Calu3 (cell line): ENCODE measurements around the gene ZNG1F. TPM values are rescaled to one million over a fixed set of nuclear protein-coding genes. Genes with fewer than 3 reads are reported as not detected.
"Not testable (repeated sequence)": the region's sequence is repeated elsewhere in the genome, so short reads cannot be mapped to it uniquely, and the experiment has no call there.

Experiments used
- Bru-seq: library from RNA; stranded (reverse); fragments of 400-500 nt; gene quantifications from one replicate; lab custom pipeline; 2021; lab: Mats Ljungman, UMichigan
- BruChase-seq, 2 experiments: library from RNA; stranded (reverse); fragments of 400-500 nt; gene quantifications; one replicate each; lab custom pipeline; 2021; lab: Mats Ljungman, UMichigan
- BruUV-seq: library from RNA; stranded (reverse); fragments of 400-500 nt; replicated peaks from 2 replicates; lab custom pipeline; 2021; lab: Mats Ljungman, UMichigan
- CTCF ChIA-PET: fragments of 300-600 bp; sonication (Branson Sonifier 250); formaldehyde crosslinking; loops from one replicate; lab custom pipeline; 2022; ENCODE audit warnings: antibody characterized with exemption; lab: Charles Lee
- DNase-seq: peaks from one replicate; pipeline ENCODE4 v3.0.0; 2022
- H3K27ac Mint-ChIP-seq: one replicate; pipeline ENCODE4 v1.8.0; 2022; ENCODE audit warnings: mixed read lengths; ENCODE audit not compliant: unreplicated experiment
- H3K27me3 Mint-ChIP-seq: one replicate; pipeline ENCODE4 v1.8.0; 2022; ENCODE audit warnings: mixed read lengths; ENCODE audit not compliant: unreplicated experiment
- H3K36me3 Mint-ChIP-seq: one replicate; pipeline ENCODE4 v1.8.0; 2022; ENCODE audit warnings: mild to moderate bottlenecking, moderate library complexity, mixed read lengths; ENCODE audit not compliant: insufficient read depth, unreplicated experiment
- H3K4me1 Mint-ChIP-seq: one replicate; pipeline ENCODE4 v1.8.0; 2022; ENCODE audit warnings: mild to moderate bottlenecking, low read depth, mixed read lengths; ENCODE audit not compliant: unreplicated experiment
- H3K4me3 Mint-ChIP-seq: one replicate; pipeline ENCODE4 v1.8.0; 2022; ENCODE audit warnings: mild to moderate bottlenecking, low read depth, moderate library complexity, mixed read lengths; ENCODE audit not compliant: unreplicated experiment
- H3K9me3 Mint-ChIP-seq: one replicate; pipeline ENCODE4 v1.8.0; 2022; ENCODE audit warnings: low read depth, mixed read lengths; ENCODE audit not compliant: unreplicated experiment
- intact Hi-C: fragments of 100-400 bp; cut with micrococcal nuclease; formaldehyde crosslinking; loops from one replicate; pipeline ENCODE4 v1.10.0; 2022; ENCODE audit not compliant: unreplicated experiment
- long read RNA-seq: library from polyadenylated mRNA; stranded (forward); transcript quantifications from one replicate; pipeline ENCODE4 v2.0.0, GENCODE V29; 2022
- total RNA-seq: library from RNA; stranded (reverse); gene quantifications from 2 replicates; pipeline ENCODE4 v1.2.3, GENCODE V29; 2022

Gene ZNG1F
- total RNA-seq: 12.1 and 14.3 TPM in 2 replicates
- percentile 79 among the genes with signal in this experiment for Bru-seq, nascent RNA
- BruChase-seq, experiment 1, labeled RNA remaining after a 6-hour chase: percentile 60 among the genes with signal in this experiment
- BruChase-seq, experiment 2, labeled RNA remaining after a 2-hour chase: percentile 68 among the genes with signal in this experiment
- long read RNA-seq, partial matches to known transcripts: 26 of 44 reads
- long read RNA-seq, other reads (novel, unspliced or antisense): 17 of 44 reads

DNA sequence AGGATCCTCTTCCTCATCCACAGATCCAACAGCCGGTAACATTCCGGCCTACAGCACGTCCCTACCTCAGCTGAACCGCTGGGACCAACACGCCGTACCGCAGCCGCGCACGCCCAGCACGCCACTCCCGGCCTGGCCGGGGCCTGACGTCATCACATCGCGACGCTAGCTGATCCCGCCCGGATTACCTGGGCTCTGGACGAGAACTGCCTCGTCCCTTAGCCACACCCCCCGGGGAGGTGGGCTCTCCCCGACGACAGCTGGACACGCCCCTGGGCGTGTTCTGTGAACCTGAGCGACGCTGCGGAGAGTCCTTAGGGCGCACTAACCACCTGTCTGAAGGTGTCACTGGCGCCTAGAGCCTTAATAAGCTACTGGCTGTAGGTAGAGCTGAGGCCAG is at the start of gene ZNG1F:
Gene ZNG1F, minus strand, starts transcription at position 101 of the 400 bp plus-strand sequence. Its CDS starts 59 bp downstream, at position 42.
- CTCF ChIA-PET, H3K4me1 Mint-ChIP-seq, DNase-seq, H3K9me3 Mint-ChIP-seq, intact Hi-C loops, BruUV-seq, H3K4me3 Mint-ChIP-seq, H3K27me3 Mint-ChIP-seq, H3K27ac Mint-ChIP-seq, H3K36me3 Mint-ChIP-seq: not testable (repeated sequence)

- intact Hi-C loops, H3K27me3 Mint-ChIP-seq, H3K4me3 Mint-ChIP-seq, H3K9me3 Mint-ChIP-seq, H3K27ac Mint-ChIP-seq, BruUV-seq, H3K4me1 Mint-ChIP-seq, CTCF ChIA-PET, H3K36me3 Mint-ChIP-seq: not testable (repeated sequence)
- peak; percentile 33 for DNase-seq
Measured at GRCh38 chr9:41237110-41237749, 48.1 kb upstream of the ZNG1F start.

DNA sequence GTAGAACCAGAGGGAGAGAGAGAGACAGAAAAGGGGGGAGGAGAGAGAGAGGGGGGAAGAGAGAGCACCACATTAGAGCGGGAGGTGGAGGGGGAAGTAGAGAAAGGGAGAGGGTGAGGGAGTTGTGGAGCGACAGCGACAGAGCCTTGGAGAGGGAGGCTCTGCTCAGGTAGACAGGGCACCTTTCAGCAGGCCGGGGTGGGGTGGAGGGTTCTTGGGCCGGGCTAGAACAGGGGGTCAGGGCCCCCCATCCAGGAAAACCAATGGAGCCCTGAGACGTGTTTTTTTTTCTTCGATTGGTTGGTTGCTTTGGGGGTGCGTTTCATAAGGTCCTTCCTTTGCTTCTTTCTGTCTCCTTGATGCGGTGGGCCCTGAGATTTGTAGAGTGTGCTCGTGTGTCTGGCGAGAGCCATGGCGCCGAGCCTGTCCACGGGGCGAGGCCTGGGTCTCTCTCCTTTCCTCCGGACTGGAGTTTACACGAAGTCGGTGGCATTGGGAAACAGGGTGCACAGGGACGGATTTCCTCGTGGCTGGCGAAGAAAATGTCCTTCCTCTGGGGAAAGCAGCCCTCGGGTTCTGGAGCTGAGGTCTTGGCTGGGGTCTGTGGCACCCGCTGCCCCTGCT is 47.5 kb upstream of the ZNG1F start:
- intact Hi-C loops: not testable (repeated sequence)

DNA sequence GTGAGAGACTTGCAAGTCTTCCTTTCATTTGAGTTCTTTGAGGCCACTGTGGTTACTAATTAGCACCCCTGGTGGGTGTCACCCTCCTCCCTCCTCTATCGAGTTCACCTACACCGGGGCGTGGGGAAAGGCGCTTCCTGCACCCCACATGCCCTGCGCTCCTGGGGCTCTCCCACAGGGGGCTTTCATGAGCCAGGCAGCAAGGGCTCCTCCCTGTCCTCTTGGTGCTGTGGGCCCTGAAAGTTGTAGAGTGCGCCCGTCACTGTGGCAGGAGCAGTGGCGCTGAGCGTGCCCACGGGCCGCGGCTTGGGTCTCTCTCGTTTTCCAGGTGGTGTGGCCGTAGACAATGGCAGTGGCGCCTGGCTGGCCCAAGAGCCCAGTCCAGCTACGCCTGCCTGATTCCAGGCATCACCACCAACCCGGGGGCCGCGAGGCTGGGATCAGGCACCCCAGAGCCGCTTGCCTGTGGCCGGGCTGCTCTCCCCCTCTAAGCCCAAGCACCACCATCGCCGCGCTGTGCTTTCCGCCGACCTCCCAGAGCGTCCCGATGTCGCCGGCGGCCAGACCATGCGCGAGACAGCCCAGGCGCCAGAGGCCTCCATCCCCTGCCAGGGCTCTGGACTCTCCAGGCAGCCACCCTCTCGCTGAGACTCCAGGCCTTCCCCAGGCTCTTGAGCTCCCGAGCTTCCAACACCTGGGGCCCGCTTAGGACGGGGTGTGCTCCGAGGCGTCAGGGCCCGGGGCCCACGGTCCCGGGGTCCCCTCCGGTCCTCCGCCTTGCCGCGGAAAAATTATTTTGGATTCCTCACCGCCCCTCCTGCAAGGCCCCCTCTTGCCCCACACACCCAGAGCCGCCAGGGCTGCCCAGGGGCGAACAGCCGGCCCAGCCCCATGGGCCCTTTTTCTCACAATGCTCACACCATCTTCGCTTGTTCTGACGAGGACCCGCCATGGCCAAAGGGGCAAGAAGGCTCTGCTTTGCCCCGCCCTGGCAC is 46.0 kb upstream of the ZNG1F start:
- H3K36me3 Mint-ChIP-seq, intact Hi-C loops, H3K27ac Mint-ChIP-seq, BruUV-seq, DNase-seq, H3K27me3 Mint-ChIP-seq, H3K4me1 Mint-ChIP-seq, H3K4me3 Mint-ChIP-seq, H3K9me3 Mint-ChIP-seq, CTCF ChIA-PET: not testable (repeated sequence)

More for the DNA sequence above, 47.5 kb upstream of the ZNG1F start:
- H3K27ac Mint-ChIP-seq, H3K4me3 Mint-ChIP-seq, BruUV-seq, H3K36me3 Mint-ChIP-seq, DNase-seq, H3K27me3 Mint-ChIP-seq, CTCF ChIA-PET, H3K9me3 Mint-ChIP-seq, H3K4me1 Mint-ChIP-seq: not testable (repeated sequence)

GRCh38 chr9:41234221-41234620 is 45.1 kb upstream of the ZNG1F start:
- H3K9me3 Mint-ChIP-seq, H3K4me1 Mint-ChIP-seq, DNase-seq, BruUV-seq, H3K27me3 Mint-ChIP-seq, CTCF ChIA-PET, H3K4me3 Mint-ChIP-seq, H3K36me3 Mint-ChIP-seq, H3K27ac Mint-ChIP-seq, intact Hi-C loops: not testable (repeated sequence)

GRCh38 chr9:41232326-41232725 is 43.2 kb upstream of the ZNG1F start:
- H3K36me3 Mint-ChIP-seq, H3K9me3 Mint-ChIP-seq, H3K27ac Mint-ChIP-seq, H3K4me3 Mint-ChIP-seq, H3K27me3 Mint-ChIP-seq, intact Hi-C loops, BruUV-seq, DNase-seq, CTCF ChIA-PET, H3K4me1 Mint-ChIP-seq: not testable (repeated sequence)

GRCh38 chr9:41230418-41230817 is 41.3 kb upstream of the ZNG1F start:
- H3K36me3 Mint-ChIP-seq, DNase-seq, BruUV-seq, H3K4me3 Mint-ChIP-seq, CTCF ChIA-PET, H3K4me1 Mint-ChIP-seq, H3K27ac Mint-ChIP-seq, H3K9me3 Mint-ChIP-seq, H3K27me3 Mint-ChIP-seq, intact Hi-C loops: not testable (repeated sequence)
